GM10847 (cell line): ENCODE data around the gene B2M.

Experiments
- POLR2A ChIP-seq: IDR thresholded peaks from 2 replicates; pipeline ENCODE4 v1.6.1; 2011; ENCODE audit not compliant: insufficient read length; ENCODE audit errors: extremely low read depth

B2M gene

GRCh38 chr15:44711096-44711742 lies at the start of gene B2M, which contains the start of gene PATL2:
TSS of gene B2M (plus strand) at chr15:44711517. CDS start at chr15:44711547, 30 bp downstream.
TSS of gene PATL2 (minus strand) at chr15:44711323. CDS start at chr15:44676490, 34,833 bp downstream.
- peak; percentile 100 for TF ChIP-seq POLR2A

DNA sequence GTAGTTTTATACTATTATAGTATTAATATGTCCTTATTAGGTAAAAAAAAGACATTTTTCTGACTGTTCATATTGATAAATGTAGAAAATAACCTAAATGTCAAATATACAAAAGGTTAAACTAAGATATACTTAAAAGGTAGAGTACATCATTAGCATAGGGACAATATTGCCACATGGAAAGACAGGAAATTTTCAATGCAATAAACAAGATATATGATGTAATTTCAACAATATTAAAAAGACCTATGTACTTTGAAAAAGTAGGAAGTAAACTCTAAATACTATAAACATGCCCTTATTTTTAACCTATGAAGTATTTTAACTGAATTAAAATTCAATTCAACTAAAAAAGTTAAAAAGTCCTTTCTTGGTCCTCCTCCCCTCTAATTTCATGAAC lies 49.7 kb upstream of the B2M start:
- TF ChIP-seq POLR2A: no peak

- no peak for TF ChIP-seq POLR2A
Measured at GRCh38 chr15:44662478-44663409, 48.6 kb upstream of the B2M start.

- peak; percentile 90 for TF ChIP-seq POLR2A
Measured at GRCh38 chr15:44663410-44664308, 47.7 kb upstream of the B2M start, which contains the start of gene SPG11. TSS of gene SPG11 (minus strand) at chr15:44663662. CDS start at chr15:44663647, 15 bp downstream.

- TF ChIP-seq POLR2A: no peak
Measured at GRCh38 chr15:44666210-44667038, 44.9 kb upstream of the B2M start.

DNA sequence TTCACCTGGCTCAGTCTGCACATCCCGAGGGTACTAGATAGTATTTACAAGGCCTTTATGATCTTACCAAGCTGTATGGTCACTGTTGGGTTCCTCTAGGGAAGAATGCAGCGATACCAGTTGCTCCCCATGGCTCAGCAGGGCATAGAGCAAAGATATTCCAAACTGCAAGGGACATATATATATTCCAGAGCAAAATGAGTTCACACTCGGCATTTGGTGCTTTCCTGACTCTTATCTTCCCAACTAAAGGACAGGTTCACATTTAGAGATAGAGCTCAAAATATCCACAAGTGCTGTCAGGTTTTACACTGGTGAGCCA lies 44.3 kb upstream of the B2M start:
- TF ChIP-seq POLR2A: no peak

DNA sequence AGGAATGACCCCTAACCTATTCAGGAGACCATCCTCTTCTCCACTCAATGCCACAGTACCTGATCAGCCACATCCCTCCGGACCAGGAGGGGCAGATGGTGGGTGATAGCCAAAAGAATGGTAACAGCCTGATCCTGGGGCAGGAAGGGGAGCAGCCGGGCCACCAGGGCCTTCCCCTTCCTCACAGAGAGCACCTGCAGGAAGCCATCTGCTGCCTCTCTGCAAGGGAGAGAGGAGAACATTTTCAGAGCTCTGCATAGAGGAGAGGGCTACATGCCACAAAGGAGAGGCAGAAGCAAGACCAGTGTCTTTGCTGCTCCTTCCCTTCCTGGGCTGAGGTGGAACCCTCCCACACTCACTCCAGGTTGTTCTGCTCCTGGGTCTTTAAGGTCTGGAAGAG lies 42.4 kb upstream of the B2M start:
- no peak for TF ChIP-seq POLR2A

GRCh38 chr15:44670087-44670950 lies 41.0 kb upstream of the B2M start:
- TF ChIP-seq POLR2A: no peak

DNA sequence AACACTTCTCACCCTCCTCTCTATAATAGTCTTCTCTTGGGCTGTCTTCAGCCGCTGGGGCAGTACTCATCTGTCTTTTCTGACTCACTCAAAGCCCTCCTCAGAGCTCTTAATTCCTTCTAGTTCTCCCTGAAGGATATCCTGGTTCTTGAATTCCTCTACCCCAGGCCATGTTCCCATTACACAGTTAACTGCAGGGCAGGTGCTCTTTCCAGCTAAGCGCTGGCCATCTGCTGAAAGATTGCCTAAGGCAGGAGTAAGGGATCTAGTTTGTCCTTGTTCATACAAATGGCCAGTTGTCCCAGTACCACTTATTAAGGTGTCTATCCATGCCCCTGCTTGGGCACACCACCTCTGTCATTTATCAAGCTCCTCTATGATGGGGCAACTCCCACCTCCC lies 37.7 kb upstream of the B2M start:
- TF ChIP-seq POLR2A: no peak

GRCh38 chr15:44675911-44676310 lies 35.4 kb upstream of the B2M start:
- TF ChIP-seq POLR2A: no peak

GRCh38 chr15:44676676-44677075 lies 34.6 kb upstream of the B2M start:
- TF ChIP-seq POLR2A: no peak

GRCh38 chr15:44682211-44682610 lies 29.1 kb upstream of the B2M start:
- TF ChIP-seq POLR2A: no peak

DNA sequence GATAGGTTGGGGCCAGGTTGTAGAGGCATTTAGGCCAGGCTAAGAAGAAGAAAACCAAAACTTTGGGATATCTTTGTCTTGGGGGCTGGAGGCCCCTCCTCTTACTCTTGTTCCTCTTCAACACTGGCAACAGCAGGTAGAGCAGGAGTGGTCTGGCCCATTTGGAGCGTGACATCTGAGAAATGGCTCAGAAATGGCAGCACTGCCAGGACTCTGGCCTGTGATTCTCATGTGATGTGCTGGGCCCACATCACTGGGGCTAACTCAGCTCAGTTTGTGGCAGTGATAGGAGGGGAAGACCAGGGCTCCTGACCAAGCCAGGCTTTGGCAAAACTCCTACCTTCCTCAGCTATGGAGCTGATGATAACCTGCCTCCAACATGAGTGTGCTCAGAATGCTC lies 18.7 kb upstream of the B2M start:
- TF ChIP-seq POLR2A: no peak

DNA sequence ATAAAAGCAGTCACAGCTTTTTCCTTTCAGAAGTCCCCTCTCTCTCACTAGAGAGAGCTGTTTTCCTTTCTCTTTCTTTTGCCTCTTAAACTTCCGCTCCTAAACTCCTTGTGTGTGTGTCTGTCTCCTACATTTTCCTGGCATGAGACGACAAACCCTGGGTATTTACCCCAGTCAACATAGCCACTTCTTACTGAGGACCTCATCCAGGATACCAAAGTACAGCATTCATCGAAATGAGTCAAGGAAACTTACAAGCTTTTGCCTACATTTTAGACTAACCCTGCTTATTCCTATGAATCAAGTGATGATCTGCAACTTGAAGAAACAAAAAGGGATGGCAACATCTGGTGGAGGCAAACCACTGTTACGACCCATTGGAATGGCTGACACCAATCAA lies 16.9 kb upstream of the B2M start:
- no peak for TF ChIP-seq POLR2A

DNA sequence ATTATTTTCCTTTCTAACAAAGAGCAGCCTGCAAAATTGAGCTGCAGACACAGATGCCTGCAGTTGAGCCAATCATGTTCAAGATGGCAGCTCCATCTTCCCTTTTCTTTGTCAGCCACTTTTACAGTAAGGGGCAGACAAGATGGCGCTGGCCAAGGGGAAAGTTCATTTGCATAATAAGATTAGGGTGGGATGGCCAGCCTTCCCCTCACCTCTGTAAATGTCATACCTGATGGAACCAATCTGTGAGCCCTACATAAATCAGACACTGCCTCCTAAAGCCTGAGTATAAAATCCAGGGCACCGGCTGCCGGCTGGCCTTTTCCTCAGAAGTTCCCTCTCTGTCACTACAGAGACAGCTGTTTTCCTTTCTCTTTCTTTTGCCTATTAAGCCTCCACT lies 16.0 kb upstream of the B2M start:
- no peak for TF ChIP-seq POLR2A
